Stimulated activated CD4-positive, alpha-beta T cell treated with anti-CD3 and anti-CD28 coated beads, Interleukin-4, amount 100 ng/mL, for 48 hours (primary cell): ENCODE data around the gene MAFG.
"Not testable (repeated sequence)": the region's sequence is repeated elsewhere in the genome, so short reads cannot be mapped to it uniquely, and the experiment has no call there.

Experiments used
- DNase-seq, 2 donors: peaks; one replicate each; pipeline ENCODE4 v3.0.0-alpha.2; 2020; ENCODE audit warnings: low read depth in 2 of 2

Gene MAFG

DNA sequence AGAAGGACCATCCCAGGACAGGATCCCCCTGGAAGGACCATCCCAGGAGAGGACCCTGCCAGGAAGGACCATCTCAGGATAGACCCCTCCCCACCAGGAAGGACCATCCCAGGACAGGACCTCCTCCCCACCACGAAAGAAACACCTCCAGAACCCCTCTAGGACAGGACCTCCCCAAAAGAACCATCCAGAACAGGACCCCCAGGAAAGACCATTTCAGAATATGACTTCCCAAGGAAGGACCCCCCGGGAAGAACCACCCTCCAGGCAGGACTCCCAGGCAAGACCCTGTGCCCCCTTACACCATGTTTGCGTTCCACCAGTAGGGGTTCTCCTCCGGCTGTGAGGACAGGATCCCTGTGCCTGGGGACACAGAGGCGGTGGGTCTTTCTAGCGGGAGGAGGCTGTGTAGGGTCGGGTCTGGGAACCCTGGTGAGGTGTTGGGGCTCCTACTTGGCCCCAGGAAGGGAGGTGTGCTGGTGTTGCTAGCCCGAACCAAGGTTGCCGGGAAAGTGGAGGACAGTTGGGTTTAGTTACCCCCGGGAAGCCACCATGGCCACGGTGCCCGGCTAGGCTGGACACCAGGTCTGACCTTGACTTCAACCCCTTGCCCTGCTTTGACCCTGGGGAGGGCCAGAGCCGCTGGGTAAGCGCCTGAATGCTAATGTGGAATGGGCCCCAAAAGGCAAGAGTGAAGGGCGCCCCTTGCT is 31.3 kb upstream of the MAFG start:
- DNase-seq: no peak

- no peak for DNase-seq
These were observed 30.3 kb upstream of the MAFG start for GRCh38 chr17:81957691-81958432.

DNA sequence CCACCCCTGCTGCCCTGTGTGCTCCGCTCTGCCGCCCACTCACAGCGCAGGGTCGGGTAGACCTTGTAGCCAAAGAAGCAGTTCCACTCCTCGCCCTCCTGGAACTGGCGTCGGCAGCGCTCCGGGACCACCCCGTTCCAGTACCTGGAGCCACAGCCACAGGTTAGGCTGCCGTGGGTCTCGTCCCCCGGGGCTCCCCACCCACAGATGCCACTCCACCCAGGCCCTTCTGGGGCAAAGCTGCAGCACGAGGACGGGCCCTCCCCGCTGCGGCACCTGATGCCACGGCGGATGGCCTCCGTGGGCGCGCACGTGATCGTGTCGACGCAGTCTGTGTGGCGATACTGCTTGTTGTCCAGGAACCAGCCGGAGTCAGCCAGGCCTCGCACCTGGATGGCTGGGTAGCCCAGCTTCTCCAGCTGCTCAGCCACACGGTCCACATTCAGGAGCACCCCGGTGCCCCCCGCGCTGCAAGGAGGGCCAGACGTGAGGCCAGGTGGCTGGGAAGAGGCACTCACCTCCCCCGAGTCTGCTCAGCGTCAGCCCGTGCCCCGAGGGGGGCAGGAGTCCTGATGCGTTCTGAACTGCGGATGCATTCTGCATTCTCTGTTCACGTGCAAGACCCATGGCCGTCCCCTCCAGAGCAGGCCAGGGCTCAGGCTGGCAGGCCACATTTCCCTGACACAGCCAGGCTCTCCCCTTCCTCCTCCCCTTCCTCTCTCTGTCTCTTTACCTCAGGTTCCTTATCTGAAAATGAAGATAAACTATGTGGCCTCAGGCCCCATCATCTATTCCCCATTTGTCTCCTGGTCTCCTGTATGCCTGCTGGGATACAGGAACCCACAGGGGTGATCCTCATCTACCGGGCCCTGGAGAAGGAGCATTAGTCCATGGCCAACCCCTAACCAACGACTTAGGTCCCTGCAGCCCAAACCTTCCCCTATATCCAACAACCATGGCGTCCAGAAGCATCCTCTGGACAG is 29.4 kb upstream of the MAFG start:
- DNase-seq: no peak

DNA sequence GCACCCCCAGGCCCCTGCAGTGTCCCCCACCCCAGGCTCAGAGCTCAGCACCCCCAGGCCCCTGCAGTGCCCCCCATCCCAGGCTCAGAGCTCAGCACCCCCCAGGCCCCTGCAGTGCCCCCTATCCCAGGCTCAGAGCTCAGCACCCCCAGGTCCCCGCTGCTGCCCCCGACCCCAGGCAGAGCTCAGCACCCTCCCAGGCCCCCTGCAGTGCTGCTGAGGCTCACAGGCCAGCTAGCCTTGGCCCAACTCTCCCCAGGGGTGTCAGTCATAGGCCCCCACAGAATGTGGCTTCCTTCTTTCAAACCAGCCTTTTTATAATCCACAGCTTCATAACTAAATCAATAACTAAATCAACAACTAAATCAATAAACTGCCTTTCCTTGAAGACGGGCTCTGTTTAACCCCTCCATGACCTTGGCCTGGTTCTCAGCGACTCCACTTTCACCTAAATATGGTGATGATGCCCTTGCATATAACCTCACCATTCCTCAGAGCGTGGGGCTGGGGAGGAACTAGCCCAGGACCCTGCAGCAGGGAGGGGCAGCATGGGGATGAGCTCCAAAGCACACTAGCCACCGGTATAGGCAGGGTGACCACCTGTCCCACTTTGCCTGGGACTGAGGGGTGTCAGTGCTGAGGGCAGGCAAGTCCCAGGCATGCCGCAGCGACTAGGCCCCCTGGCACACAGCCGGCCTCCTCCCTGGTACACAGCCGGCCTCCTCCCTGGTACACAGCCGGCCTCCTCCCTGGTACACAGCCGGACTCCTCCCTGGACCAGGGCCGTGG is 28.4 kb upstream of the MAFG start:
- no peak for DNase-seq

GRCh38 chr17:81955058-81955681 is 27.6 kb upstream of the MAFG start:
- DNase-seq: no peak

DNA sequence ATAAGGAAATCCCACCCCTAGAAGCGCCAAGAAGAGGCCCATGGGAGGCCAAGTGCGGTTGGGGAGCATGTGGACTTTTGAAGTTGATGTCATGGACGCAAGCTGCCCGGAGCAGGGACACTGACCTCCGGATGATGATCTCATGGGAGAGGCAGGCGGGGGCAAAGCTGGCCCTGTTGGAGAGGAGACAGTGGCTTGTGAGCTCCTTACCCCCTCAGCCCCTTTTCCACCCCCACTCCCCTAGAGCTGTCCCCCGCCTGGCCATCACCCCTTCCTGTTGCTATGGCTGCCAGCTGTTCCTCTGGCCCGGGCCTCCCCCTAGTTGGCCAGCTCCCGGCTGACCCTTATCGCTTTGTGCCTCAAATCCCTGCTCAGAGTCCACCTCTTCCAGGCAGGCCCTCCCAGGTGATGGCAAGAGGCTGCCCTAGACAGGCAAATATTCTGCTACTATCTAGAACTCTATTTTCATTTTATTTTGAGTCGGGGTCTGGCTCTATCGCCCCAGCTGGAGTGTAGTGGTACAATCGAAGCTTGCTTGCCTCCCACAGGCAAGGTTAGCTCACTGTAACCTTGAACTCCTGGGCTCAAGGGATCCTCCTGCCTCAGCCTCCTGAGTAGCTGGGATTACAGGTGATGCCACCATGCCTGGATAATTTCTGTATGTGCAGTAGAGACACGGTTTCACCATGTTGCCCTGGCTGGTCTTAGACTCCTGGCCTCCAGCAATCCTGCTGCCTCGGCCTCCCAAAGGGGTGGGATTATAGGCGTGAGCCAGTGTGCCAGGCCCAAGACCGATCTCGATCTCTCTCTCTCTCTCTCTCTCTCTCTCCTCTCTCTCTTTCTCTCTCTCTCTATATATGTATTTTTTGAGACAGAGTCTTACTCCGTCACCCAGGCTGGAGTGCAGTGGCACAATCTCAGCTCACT is 26.9 kb upstream of the MAFG start:
- DNase-seq: no peak

DNA sequence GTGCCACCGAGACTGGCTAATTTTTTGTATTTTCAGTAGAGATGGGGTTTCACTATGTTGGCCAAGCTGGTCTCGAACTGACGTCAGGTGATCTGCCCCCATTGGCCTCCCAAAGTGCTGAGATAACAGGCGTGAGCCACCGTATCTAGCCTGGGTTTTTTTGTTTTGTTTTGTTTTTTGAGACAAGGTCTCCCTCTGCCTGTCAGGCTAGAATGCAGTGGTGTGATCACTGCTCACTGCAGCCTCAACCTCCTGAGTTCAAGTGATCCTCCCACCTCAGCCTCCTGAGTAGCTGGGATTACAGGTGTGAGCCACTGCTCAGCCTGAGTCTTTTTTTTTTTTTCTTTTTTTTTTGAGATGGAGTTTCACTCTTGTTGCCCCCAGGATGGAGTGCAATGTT is 25.9 kb upstream of the MAFG start:
- DNase-seq: not testable (repeated sequence)

GRCh38 chr17:81952792-81953228 is 25.3 kb upstream of the MAFG start:
- DNase-seq: no peak

DNA sequence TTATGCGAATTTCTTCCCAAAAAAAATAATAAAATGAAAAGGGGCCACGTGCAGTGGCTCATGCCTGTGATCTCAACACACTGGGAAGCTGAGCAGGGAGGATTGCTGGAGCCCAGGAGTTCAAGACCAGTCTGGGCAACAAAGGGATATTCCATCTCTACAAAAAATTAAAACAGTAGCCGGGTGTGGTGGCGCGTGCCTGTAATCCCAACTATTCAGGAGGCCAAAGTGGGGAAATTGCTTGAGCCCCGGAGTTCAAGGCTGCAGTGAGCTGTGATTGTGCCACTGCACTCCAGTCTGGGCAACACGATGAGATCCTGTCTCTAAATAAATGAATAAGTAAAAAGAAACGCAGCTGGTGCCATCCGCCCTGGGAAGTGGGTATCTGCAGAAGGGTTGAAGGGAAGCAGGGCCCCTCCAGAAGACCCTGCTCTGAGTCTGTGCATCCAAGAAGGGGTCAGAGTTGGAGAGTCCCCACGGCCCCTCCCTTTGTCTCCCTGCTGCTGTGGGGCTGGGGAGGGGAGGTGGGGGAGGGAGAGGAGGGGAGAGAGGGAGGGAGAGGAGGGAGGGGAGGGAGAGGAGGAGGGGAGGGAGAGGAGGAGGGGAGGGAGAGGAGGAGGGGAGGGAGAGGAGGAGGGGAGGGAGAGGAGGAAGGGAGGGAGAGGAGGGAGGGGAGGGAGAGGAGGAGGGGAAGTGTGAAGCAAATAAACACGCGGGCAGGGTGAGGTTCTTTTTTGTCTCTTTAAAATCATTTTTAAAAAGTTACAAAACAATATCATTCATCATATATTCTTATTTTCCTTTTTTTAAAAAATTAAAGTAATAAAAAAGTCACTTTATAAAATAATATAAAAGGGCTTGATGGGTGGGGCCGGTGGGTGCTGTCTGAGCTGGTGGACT is 24.5 kb upstream of the MAFG start:
- no peak for DNase-seq

DNA sequence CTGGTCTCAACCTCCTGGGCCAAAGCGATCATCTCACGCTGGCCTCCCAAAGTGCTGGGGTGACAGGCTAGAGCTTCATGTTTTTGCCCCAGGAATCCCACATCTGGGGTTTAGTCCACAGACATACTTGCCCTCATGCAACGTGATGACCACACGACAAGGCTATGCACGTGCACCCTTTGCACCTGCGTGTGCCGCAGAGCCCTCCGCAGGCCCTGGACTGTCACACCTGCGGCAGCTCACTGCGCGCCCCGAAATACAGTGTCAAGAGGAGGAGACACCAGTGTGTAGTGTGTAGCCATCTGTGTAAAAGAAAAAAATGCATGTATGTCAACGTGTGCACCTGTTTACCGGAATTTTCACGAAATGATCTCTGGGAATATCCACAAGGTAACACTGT is 23.0 kb upstream of the MAFG start:
- no peak for DNase-seq

GRCh38 chr17:81948635-81949378 is 21.3 kb upstream of the MAFG start:
- DNase-seq: no peak

- no peak for DNase-seq
These were observed 19.7 kb upstream of the MAFG start, which contains the start of gene MYADML2 for GRCh38 chr17:81947189-81947588. Gene MYADML2 (minus strand): TSS chr17:81947233. CDS start chr17:81941741, 5,492 bp downstream.

- no peak for DNase-seq
These were observed 17.3 kb upstream of the MAFG start for GRCh38 chr17:81944858-81945257.

DNA sequence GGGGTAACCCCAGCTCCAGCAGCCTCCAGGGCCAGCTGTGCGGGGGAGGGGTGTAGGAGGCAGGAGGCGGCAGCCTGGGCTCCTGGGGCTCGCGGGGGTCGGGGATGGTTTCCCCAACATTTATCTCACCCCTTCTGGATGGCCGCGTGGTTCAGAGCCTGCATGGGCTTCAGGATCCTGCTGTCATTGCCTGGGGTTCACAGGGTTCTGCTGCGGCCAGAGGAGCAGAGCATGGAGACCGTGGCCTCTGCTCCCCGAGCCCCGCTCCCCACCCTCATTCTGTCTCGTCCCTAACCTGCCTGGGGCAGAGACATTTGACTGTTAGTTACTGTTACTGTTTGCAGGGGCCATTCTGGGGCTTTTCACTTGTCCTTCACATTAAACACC is 14.6 kb upstream of the MAFG start:
- DNase-seq: no peak

- no peak for DNase-seq
These were observed 14.1 kb upstream of the MAFG start for GRCh38 chr17:81941484-81942166.

DNA sequence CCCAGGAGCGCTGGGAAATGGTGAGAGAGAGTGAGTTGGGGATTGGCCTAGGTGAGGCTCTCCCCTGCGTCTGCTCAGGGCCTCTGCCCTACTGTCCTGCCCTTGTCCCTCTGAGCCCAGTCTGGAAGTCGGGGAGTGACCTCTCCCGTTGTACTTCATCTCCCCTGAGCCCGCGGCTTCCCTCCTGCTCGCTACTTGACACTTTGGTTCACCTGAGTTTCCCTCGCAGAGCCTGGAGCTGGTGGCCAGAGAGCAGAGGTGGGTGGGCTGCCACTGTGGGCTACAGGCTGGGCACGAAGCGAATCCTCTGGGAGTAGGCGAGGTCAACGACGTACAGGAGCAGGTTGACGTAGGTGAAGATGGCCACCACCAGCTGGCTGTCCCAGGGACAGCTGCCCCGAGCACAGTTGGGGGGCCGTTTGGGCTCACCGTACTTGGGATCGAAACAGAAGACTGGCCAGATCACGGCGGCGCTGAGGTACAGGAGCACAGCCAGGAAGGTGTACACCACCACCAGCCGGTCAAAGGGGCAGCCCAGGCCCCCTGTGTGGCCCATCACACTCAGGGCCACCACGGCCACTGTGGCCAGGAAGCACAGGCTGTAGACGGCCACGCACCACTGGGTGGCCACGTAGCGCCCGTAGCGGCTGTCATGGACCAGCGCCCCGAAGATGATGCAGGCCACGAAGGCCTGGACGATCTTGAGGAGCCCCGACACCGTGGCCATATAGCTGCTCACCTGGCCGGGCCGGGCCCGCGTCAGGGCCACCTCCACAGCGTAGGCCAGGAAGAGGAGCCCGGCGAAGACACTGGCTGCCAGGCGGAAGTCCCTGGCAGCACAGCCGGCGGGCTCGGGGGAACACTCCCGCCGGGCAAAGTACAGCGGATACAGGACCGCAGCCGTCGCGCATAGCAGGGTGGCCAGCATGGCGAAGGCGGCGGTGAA is 13.3 kb upstream of the MAFG start:
- no peak for DNase-seq
